Measurements from ENCODE around the gene TEX11. TPM values are rescaled to one million over a fixed set of nuclear protein-coding genes. Genes with fewer than 3 reads are reported as not detected.

The TEX11 gene
- total and polyA plus RNA-seq, 9 of the 15 experiments (the other 6 are each of a cell fraction or from before 2014, with no cell fraction given), result 0.27 to 1.1 (median 0.45) TPM

- TF ChIP-seq MGA (IDR thresholded peaks at IDR 0.05), result peak; percentile 87
- no peak for TF ChIP-seq NFXL1 (CRISPR knock-in tag; IDR thresholded peaks at IDR 0.05)
- no peak for TF ChIP-seq VEZF1 (CRISPR knock-in tag; IDR thresholded peaks at IDR 0.05)
- peak; percentile 74 for TF ChIP-seq CREM (IDR thresholded peaks at IDR 0.05; ENCODE audit: low read depth)
- TF ChIP-seq PBX2 (CRISPR knock-in tag; IDR thresholded peaks at IDR 0.05; ENCODE audit: low read depth), result no peak
- no peak for TF ChIP-seq PBX2 (tag; conservative IDR thresholded peaks at IDR 0.05; ENCODE audit: low read depth)
- peak; percentile 28; the same call in 1 of the 2 replicates for TF ChIP-seq CXXC5 (CRISPR knock-in tag; IDR thresholded peaks at IDR 0.05)
- no peak for TF ChIP-seq ETV5 (CRISPR knock-in tag; IDR thresholded peaks at IDR 0.05; ENCODE audit: low read depth)
- TF ChIP-seq RCOR1 (IDR thresholded peaks at IDR 0.05; ENCODE audit: borderline replicate concordance in 1 of 2, low read depth in 2 of 2, low read length in 2 of 2), result no peak
- TF ChIP-seq, protein P1, sequence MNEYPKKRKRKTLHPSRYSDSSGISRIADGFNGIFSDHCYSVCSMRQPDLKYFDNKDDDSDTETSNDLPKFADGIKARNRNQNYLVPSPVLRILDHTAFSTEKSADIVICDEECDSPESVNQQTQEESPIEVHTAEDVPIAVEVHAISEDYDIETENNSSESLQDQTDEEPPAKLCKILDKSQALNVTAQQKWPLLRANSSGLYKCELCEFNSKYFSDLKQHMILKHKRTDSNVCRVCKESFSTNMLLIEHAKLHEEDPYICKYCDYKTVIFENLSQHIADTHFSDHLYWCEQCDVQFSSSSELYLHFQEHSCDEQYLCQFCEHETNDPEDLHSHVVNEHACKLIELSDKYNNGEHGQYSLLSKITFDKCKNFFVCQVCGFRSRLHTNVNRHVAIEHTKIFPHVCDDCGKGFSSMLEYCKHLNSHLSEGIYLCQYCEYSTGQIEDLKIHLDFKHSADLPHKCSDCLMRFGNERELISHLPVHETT (CRISPR knock-in tag; conservative IDR thresholded peaks at IDR 0.05 in 1 of 2, IDR thresholded peaks at IDR 0.05 in 1 of 2), result no peak
These were observed at the start of gene TEX11 (continued) for GRCh38 chrX:70908541-70908940.

All from K562 (cell line).